22Rv1 (cell line): Measurements from ENCODE around the gene ARHGAP18.
A peak's percentile ranks its signal among the peaks of the same experiment; 100 is the strongest.

Experiments used
- H3K27ac ChIP-seq: fragments of 450-650 bp; 2 replicates; pipeline ENCODE4 v1.5.1; 2017
- ZFX ChIP-seq: fragments of 450-650 bp; IDR thresholded peaks from 2 replicates; pipeline ENCODE4 v1.6.1; 2017; ENCODE audit warnings: antibody characterized with exemption, borderline replicate concordance
- TF ChIP-seq, protein P1 (sequence below): fragments of 450-650 bp; IDR thresholded peaks from 2 replicates; pipeline ENCODE4 v1.5.1; 2017; ENCODE audit warnings: mild to moderate bottlenecking

Gene ARHGAP18

DNA sequence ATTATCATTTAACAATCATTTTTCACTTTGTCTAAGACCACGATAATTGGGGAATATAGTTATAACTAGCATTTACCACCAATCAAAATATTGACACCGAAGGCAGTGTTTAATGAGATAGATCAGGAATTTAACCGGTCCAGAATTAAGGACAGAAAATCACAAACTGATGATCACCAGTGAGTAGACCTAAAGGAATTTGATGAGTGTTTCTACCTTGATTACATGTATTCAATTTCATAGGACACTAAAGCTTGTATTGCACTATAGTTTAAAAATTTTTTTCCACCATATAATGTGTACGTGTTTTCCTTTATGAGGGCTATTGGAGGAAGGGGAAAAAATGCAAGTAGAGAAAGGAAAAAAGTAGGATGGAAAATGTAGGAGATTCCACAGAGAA, 22.6 kb upstream of the ARHGAP18 start:
- no peak overlapping the region for H3K27ac ChIP-seq
- TF ChIP-seq, protein P1, sequence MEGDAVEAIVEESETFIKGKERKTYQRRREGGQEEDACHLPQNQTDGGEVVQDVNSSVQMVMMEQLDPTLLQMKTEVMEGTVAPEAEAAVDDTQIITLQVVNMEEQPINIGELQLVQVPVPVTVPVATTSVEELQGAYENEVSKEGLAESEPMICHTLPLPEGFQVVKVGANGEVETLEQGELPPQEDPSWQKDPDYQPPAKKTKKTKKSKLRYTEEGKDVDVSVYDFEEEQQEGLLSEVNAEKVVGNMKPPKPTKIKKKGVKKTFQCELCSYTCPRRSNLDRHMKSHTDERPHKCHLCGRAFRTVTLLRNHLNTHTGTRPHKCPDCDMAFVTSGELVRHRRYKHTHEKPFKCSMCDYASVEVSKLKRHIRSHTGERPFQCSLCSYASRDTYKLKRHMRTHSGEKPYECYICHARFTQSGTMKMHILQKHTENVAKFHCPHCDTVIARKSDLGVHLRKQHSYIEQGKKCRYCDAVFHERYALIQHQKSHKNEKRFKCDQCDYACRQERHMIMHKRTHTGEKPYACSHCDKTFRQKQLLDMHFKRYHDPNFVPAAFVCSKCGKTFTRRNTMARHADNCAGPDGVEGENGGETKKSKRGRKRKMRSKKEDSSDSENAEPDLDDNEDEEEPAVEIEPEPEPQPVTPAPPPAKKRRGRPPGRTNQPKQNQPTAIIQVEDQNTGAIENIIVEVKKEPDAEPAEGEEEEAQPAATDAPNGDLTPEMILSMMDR: no peak
- no peak for TF ChIP-seq ZFX

DNA sequence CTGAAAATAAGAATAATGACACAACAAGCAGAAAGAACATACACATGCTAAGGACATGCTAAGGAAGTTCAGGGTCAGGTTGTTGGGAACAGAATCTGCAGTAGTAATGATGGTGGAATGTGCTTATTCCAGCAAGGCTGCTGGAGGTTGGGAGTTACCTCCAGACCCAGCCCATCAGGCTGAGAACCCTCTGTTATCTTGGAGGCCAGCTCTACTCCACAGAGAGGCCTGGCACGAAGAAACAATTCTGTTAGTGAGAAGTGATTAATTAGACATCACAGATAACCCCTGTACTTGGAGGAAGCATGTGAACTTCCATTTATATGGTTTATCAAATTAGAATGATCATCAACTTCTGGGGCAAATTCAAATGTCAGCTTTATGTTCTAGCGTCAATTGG, 22.1 kb upstream of the ARHGAP18 start:
- TF ChIP-seq, protein P1: no peak
- TF ChIP-seq ZFX: no peak
- no peak overlapping the region for H3K27ac ChIP-seq

- no peak for TF ChIP-seq ZFX
- TF ChIP-seq, protein P1: no peak
- no peak overlapping the region for H3K27ac ChIP-seq
Measured at GRCh38 chr6:129731428-129731827, 21.5 kb upstream of the ARHGAP18 start.

DNA sequence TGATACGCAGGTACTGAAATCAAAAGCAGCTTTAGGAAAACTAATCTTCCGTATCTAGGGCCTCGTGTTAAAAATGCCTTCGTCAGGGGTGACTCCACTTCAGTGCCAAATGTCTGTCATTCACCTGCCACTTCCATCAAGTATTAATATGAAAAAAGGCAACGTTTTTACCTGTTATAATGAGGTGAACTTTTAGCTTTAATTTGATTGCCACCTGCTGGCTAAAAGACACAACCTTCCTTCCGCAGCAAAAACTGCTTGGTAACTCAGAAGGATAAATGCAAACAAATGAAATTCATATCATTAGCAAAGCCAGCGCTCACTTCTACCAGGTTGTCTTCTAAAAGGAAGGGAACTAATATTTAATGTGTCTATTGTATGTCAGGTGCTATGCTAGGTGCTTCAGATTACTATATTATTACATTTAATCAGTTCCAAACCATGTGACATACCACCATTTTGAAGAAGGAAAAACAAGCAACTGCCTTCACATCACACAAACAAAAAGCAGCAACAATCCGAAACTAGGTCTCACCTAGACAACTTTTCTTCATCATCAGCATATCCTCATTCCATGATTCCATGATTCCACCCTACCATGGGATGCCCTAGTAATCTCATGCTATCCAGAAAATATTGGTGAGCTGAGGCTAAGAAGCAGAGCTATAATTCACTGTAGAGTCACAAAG, 20.6 kb upstream of the ARHGAP18 start:
- H3K27ac ChIP-seq: no peak overlapping the region

GRCh38 chr6:129726650-129727049, 16.7 kb upstream of the ARHGAP18 start:
- TF ChIP-seq, protein P1: no peak
- no peak overlapping the region for H3K27ac ChIP-seq

More for the DNA sequence above, 20.6 kb upstream of the ARHGAP18 start:
- no peak for TF ChIP-seq ZFX
- TF ChIP-seq, protein P1: peak; percentile 69

DNA sequence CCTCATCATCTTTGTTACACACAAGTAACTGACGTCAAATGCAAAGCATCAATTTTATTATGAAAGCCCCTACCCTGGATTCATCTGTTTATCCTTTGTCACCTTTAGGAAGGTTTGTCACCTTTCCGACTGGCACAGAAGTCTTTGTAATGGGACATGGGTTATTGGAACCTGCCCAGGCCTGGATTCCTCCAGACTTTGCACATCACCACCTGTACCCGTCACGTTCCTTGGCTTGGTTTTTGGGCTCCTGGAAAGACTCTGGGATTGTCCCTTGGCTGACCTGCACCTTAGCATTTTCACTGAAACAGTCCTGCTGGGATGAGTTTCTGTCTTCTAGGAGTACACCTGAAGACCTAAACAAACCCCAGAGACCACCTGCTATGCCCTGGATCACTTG, 15.4 kb upstream of the ARHGAP18 start:
- no peak overlapping the region for H3K27ac ChIP-seq
- TF ChIP-seq ZFX: no peak
- TF ChIP-seq, protein P1: no peak

- no peak for TF ChIP-seq ZFX
- TF ChIP-seq, protein P1: no peak
- H3K27ac ChIP-seq: no peak overlapping the region
Measured at GRCh38 chr6:129719692-129720091, 9.7 kb upstream of the ARHGAP18 start.
